ENCODE results near the gene SNX17.

DNA sequence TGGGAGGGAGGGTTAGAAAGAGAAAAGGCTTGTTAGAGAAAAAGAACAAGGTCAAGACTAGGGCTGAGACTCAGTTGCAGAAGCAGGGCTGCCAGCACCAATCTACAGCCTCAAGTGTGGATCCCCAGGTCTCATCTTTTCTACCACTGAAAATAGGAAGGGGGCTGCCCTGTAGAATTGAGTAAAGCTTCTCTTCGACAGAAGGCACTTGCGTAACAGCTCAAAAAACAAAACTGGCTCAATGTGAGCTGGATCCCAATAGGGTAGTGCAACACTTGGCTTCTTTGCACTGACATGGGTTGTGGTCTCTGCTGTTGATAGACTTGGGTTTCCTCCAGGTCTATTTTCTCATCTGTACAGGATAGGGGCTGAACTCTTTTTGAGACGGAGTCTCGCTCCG lies 45.7 kb upstream of the SNX17 start:
- TF ChIP-seq, protein P1, sequence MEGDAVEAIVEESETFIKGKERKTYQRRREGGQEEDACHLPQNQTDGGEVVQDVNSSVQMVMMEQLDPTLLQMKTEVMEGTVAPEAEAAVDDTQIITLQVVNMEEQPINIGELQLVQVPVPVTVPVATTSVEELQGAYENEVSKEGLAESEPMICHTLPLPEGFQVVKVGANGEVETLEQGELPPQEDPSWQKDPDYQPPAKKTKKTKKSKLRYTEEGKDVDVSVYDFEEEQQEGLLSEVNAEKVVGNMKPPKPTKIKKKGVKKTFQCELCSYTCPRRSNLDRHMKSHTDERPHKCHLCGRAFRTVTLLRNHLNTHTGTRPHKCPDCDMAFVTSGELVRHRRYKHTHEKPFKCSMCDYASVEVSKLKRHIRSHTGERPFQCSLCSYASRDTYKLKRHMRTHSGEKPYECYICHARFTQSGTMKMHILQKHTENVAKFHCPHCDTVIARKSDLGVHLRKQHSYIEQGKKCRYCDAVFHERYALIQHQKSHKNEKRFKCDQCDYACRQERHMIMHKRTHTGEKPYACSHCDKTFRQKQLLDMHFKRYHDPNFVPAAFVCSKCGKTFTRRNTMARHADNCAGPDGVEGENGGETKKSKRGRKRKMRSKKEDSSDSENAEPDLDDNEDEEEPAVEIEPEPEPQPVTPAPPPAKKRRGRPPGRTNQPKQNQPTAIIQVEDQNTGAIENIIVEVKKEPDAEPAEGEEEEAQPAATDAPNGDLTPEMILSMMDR (conservative IDR thresholded peaks at IDR 0.05 in 1 of 2, IDR thresholded peaks at IDR 0.05 in 1 of 2; ENCODE audit: extremely low read depth in 1 of 2, insufficient read depth in 1 of 2, low read depth in 1 of 2, low read length in 2 of 2) = no peak
- TF ChIP-seq EZH2 (IDR thresholded peaks at IDR 0.05; ENCODE audit: borderline replicate concordance, low read length) = no peak

All from mammary epithelial cell (primary cell).